NT2/D1 (cell line): ENCODE results near the gene MLH3.

Source experiments
- DNase-seq: peaks from one replicate; pipeline ENCODE4 v3.0.0-alpha.2; 2011; ENCODE audit warnings: low read depth, low spot score
- H3K27me3 ChIP-seq: 2 replicates; pipeline ENCODE4 v1.6.0; 2011; ENCODE audit warnings: mild to moderate bottlenecking; ENCODE audit not compliant: insufficient read length, insufficient read depth
- H3K36me3 ChIP-seq: 2 replicates; pipeline ENCODE4 v1.6.1; 2011; ENCODE audit warnings: mild to moderate bottlenecking, low read length, mixed read lengths; ENCODE audit not compliant: insufficient read depth, insufficient read length
- H3K4me1 ChIP-seq: 2 replicates; pipeline ENCODE4 v1.5.1; 2011; ENCODE audit not compliant: insufficient read depth, insufficient read length
- H3K4me3 ChIP-seq: 2 replicates; pipeline ENCODE4 v1.5.1; 2011; ENCODE audit warnings: low read depth; ENCODE audit not compliant: insufficient read length
- H3K9ac ChIP-seq: 2 replicates; pipeline ENCODE4 v1.6.0; 2011; ENCODE audit warnings: low read depth; ENCODE audit not compliant: insufficient read length
- H3K9me3 ChIP-seq: 2 replicates; pipeline ENCODE4 v1.5.1; 2011; ENCODE audit warnings: mild to moderate bottlenecking, low read length; ENCODE audit not compliant: insufficient read depth
- SUZ12 ChIP-seq: IDR thresholded peaks from 2 replicates; pipeline ENCODE4 v1.6.1; 2011; ENCODE audit not compliant: insufficient read length, insufficient read depth; ENCODE audit errors: extremely low read depth
- YY1 ChIP-seq: IDR thresholded peaks from 2 replicates; pipeline ENCODE4 v1.6.1; 2011; ENCODE audit not compliant: insufficient read length, insufficient read depth
- ZNF274 ChIP-seq: IDR thresholded peaks from 2 replicates; pipeline ENCODE4 v1.6.1; 2011; ENCODE audit warnings: mild to moderate bottlenecking, low read depth, low read length

MLH3 gene

DNA sequence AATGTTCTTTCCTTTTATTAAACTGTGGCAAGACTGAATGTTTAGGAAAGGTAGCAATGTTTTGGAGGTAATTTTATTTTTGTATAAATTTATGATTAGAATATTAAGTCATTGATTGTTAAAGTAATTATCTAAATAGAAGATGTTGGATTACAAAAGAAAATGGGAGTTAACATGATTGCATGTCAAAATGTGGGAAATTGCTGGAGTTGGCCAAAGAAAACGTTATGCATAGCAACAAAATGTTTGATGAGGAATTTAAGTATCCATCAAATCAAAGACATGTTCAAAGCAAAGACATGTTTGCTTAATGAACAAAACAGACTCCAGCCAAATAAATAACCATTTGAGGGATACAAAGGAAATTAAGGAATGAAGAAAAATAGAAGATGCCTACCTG is 3.2 kb upstream of the MLH3 start:
- no peak overlapping the region for H3K9ac ChIP-seq
- peaks cover 6% of the 10 kb centered on the region for H3K36me3 ChIP-seq
- no peaks in the 10 kb centered on the region for H3K4me1 ChIP-seq
- TF ChIP-seq YY1 (no peak), SUZ12 (no peak), ZNF274 (no peak)
- H3K27me3 ChIP-seq, result no peaks in the 10 kb centered on the region
- H3K9me3 ChIP-seq, result no peaks in the 10 kb centered on the region
- H3K4me3 ChIP-seq, result no peak overlapping the region
- no peak for DNase-seq

GRCh38 chr14:75053396-75054291 is 2.4 kb upstream of the MLH3 start:
- no peaks in the 10 kb centered on the region for H3K27me3 ChIP-seq
- no peaks in the 10 kb centered on the region for H3K4me1 ChIP-seq
- no peak for DNase-seq
- no peak overlapping the region for H3K4me3 ChIP-seq
- H3K9ac ChIP-seq, result no peak overlapping the region
- peaks cover 13% of the 10 kb centered on the region for H3K36me3 ChIP-seq
- TF ChIP-seq SUZ12 (no peak), ZNF274 (no peak), YY1 (no peak)
- no peaks in the 10 kb centered on the region for H3K9me3 ChIP-seq

- Histone ChIP-seq H3K9me3 (no peaks in the 10 kb centered on the region), H3K27me3 (no peaks in the 10 kb centered on the region), H3K4me1 (no peaks in the 10 kb centered on the region), H3K36me3 (peaks cover 16% of the 10 kb centered on the region), H3K9ac (no peak overlapping the region), H3K4me3 (peak overlapping the region; percentile 64)
- TF ChIP-seq YY1 (no peak), ZNF274 (no peak), SUZ12 (no peak)
- DNase-seq, result no peak
Measured at GRCh38 chr14:75051556-75051899, 261 bp upstream of the MLH3 start.

- Histone ChIP-seq H3K4me3 (no peak overlapping the region), H3K4me1 (no peaks in the 10 kb centered on the region), H3K36me3 (peaks cover 17% of the 10 kb centered on the region), H3K9ac (no peak overlapping the region), H3K9me3 (no peaks in the 10 kb centered on the region), H3K27me3 (no peaks in the 10 kb centered on the region)
- TF ChIP-seq SUZ12, result no peak
- no peak for TF ChIP-seq ZNF274
- no peak for TF ChIP-seq YY1
- DNase-seq, result no peak
Measured at GRCh38 chr14:75049731-75050201, 1.5 kb downstream of the MLH3 start.

DNA sequence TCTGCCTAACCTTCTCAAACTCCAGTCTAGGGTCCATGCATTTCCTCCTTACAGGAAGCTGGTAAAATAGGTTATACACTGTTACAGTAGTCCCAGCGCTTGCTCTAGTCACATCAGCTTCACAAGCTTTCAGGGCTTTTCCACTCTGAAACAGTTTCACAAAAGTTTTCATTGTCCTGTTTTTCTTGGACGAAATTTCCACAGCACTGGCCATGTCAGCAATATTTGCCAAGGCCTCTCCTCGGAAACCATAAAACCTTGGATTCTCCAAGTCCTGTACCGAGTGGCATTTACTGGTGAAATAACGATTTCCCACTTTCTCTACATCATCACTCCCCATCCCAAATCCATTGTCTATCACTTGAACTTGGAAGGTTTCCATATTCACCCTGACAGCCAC is 2.1 kb downstream of the MLH3 start:
- no peaks in the 10 kb centered on the region for H3K27me3 ChIP-seq
- no peaks in the 10 kb centered on the region for H3K4me1 ChIP-seq
- no peak overlapping the region for H3K9ac ChIP-seq
- no peak overlapping the region for H3K4me3 ChIP-seq
- peaks cover 19% of the 10 kb centered on the region for H3K36me3 ChIP-seq
- no peak for DNase-seq
- TF ChIP-seq ZNF274 (no peak), YY1 (no peak), SUZ12 (no peak)
- H3K9me3 ChIP-seq, result no peaks in the 10 kb centered on the region

DNA sequence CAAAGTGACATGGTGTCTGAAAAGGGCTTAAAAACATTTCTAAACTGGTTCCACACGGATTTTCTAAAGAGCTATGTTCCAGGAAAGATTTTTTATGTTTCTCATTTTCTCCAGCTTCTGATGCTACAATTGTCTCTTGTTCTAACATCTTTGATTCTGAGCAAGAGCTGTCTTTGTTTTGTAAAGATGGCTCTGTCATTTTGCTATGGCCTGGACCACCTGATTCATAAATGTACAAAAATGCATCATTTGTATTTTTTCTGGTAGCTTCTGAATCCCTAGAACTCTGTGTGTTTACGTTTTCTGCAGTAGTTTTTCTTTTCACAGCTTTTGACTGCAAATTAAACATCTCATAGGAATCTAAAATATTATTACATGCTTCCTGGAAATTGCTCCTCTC is 3.2 kb downstream of the MLH3 start:
- DNase-seq, result no peak
- no peaks in the 10 kb centered on the region for H3K27me3 ChIP-seq
- H3K4me3 ChIP-seq, result no peak overlapping the region
- no peaks in the 10 kb centered on the region for H3K4me1 ChIP-seq
- TF ChIP-seq ZNF274 (no peak), YY1 (no peak), SUZ12 (no peak)
- H3K36me3 ChIP-seq, result peaks cover 20% of the 10 kb centered on the region
- no peaks in the 10 kb centered on the region for H3K9me3 ChIP-seq
- no peak overlapping the region for H3K9ac ChIP-seq

DNA sequence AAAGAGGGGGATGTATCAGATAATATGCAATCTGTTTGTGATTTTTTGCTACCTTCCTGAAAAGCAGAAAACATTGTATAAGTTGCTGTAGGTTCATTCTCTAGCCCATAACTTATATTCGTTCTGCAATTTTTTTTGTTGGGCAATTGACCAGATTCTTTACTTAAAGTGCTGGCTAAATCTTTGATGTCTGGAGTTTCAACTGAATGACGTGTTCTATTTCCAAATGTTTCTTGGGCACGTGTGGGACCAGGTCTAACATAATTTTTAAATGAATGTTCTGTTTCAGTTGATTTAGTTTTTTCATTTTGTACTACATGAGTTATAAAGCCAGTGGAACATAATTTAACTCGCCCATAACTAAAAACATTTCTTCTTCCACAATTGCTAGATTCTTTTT is 3.8 kb downstream of the MLH3 start:
- Histone ChIP-seq H3K4me1 (no peaks in the 10 kb centered on the region), H3K9me3 (no peaks in the 10 kb centered on the region), H3K36me3 (peaks cover 22% of the 10 kb centered on the region), H3K4me3 (no peak overlapping the region), H3K27me3 (no peaks in the 10 kb centered on the region), H3K9ac (no peak overlapping the region)
- no peak for DNase-seq
- no peak for TF ChIP-seq SUZ12
- no peak for TF ChIP-seq ZNF274
- no peak for TF ChIP-seq YY1
